Endothelial cell of umbilical vein (primary cell): Measurements from ENCODE around the gene PFN3. TPM values are rescaled to one million over a fixed set of nuclear protein-coding genes. Genes with fewer than 3 reads are reported as not detected.
"Not testable (repeated sequence)": the region's sequence is repeated elsewhere in the genome, so short reads cannot be mapped to it uniquely, and the experiment has no call there.

Experiments
- BruUV-seq: library from RNA; stranded (reverse); fragments of 400-500 nt; replicated peaks from 2 replicates; lab custom pipeline; 2021; lab: Mats Ljungman, UMichigan
- CTCF ChIA-PET: fragments of 300-600, 350-600 bp; sonication (Branson Sonifier 250); formaldehyde crosslinking; loops from one replicate; lab custom pipeline; 2021; ENCODE audit warnings: antibody characterized with exemption, inconsistent platforms; lab: Charles Lee
- POLR2A ChIA-PET: fragments of 300-600, 350-600 bp; sonication (Branson Sonifier 250); formaldehyde crosslinking; loops from one replicate; lab custom pipeline; 2021; ENCODE audit warnings: antibody characterized with exemption, inconsistent platforms; lab: Charles Lee
- DNase-seq: peaks from one replicate; pipeline ENCODE4 v3.0.0-alpha.2; 2011; ENCODE audit warnings: low read depth, low spot score
- FAIRE-seq: peaks from 2 replicates; lab custom pipeline; 2011; peaks lifted over from hg19 to GRCh38; lab: Jason Lieb, UNC
- H2AFZ ChIP-seq: 2 replicates; pipeline ENCODE4 v1.6.0; 2012; ENCODE audit warnings: low read depth, low read length, control low read depth, inconsistent platforms
- H3K27ac ChIP-seq: 2 replicates; pipeline ENCODE4 v1.5.1; 2011; ENCODE audit warnings: low read depth, mild to moderate bottlenecking, control low read depth, low read length, moderate library complexity; ENCODE audit not compliant: insufficient read depth
- H3K27me3 ChIP-seq, 2 experiments: 2 replicates each; pipeline versions ENCODE4 v1.6.0 to v1.6.1; 2011; ENCODE audit warnings: low read length in 2 of 2, mixed read lengths in 1 of 2; ENCODE audit not compliant: control insufficient read depth in 2 of 2, insufficient read depth in 2 of 2
- H3K36me3 ChIP-seq, 2 experiments: 2 replicates in 1 of 2; 3 replicates in 1 of 2; pipeline ENCODE4 v1.5.1; 2011; ENCODE audit warnings: low read length in 2 of 2, mild to moderate bottlenecking in 1 of 2, moderate library complexity in 1 of 2; ENCODE audit not compliant: control insufficient read depth in 2 of 2, insufficient read depth in 2 of 2; ENCODE audit errors: extremely low read depth in 1 of 2
- H3K4me1 ChIP-seq: 3 replicates; pipeline ENCODE4 v1.5.1; 2011; ENCODE audit warnings: mild to moderate bottlenecking, low read length; ENCODE audit not compliant: control insufficient read depth, insufficient read depth; ENCODE audit errors: extremely low read depth
- H3K4me2 ChIP-seq: 2 replicates; pipeline ENCODE4 v1.6.1; 2011; ENCODE audit warnings: low read length, control low read depth, mixed read lengths; ENCODE audit not compliant: insufficient read depth
- H3K4me3 ChIP-seq, 3 experiments: fragments of 200-600 bp in 1 of 3; sonication (generic), shearing (Covaris generic) in 1 of 3; replicated peaks in 1 of 3; 2 replicates each; pipeline ENCODE4 v1.5.1; 2011 to 2016; ENCODE audit warnings: control low read depth in 3 of 3, low read length in 3 of 3, mild to moderate bottlenecking in 2 of 3, inconsistent platforms in 1 of 3, low read depth in 1 of 3, moderate library complexity in 1 of 3; ENCODE audit not compliant: insufficient read depth in 1 of 3
- H3K79me2 ChIP-seq: 2 replicates; pipeline ENCODE4 v1.6.0; 2012; ENCODE audit warnings: low read length, inconsistent platforms; ENCODE audit not compliant: control insufficient read depth, insufficient read depth
- H3K9ac ChIP-seq: replicated peaks from 2 replicates; pipeline ENCODE3; 2011; ENCODE audit warnings: low read length, control low read depth; ENCODE audit not compliant: insufficient read depth; ENCODE audit errors: extremely low read depth
- H3K9me1 ChIP-seq: replicated peaks from 3 replicates; pipeline ENCODE4 v1.6.0; 2011; ENCODE audit warnings: mild to moderate bottlenecking, low read length; ENCODE audit not compliant: control insufficient read depth, insufficient read depth; ENCODE audit errors: extremely low read depth
- H3K9me3 ChIP-seq: replicated peaks from 2 replicates; pipeline ENCODE4 v1.5.1; 2012; ENCODE audit warnings: low read length, inconsistent platforms; ENCODE audit not compliant: control insufficient read depth, insufficient read depth
- H4K20me1 ChIP-seq: replicated peaks from 2 replicates; pipeline ENCODE3; 2011; ENCODE audit warnings: mild to moderate bottlenecking, low read length; ENCODE audit not compliant: control insufficient read depth, insufficient read depth; ENCODE audit errors: extremely low read depth
- CTCF ChIP-seq, 2 donors: IDR thresholded peaks; 1 replicate in 1 of 2; 2 replicates in 1 of 2; pipeline ENCODE4 v1.5.1; 2011; ENCODE audit warnings: low read length in 2 of 2, mild to moderate bottlenecking in 2 of 2, moderate library complexity in 2 of 2, control low read depth in 1 of 2, inconsistent platforms in 1 of 2, low read depth in 1 of 2; ENCODE audit not compliant: insufficient read depth in 1 of 2; ENCODE audit errors: extremely low read depth in 1 of 2
- MAX ChIP-seq: IDR thresholded peaks from 2 replicates; pipeline ENCODE4 v1.6.1; 2011; ENCODE audit not compliant: insufficient read depth, insufficient read length
- POLR2AphosphoS5 ChIP-seq: IDR thresholded peaks from 2 replicates; pipeline ENCODE4 v1.6.1; 2012; ENCODE audit warnings: low read depth, mild to moderate bottlenecking, control low read depth, low read length, moderate library complexity; ENCODE audit not compliant: insufficient read depth
- dilution Hi-C: fragments of 300-500 bp; cut with MboI; formaldehyde crosslinking; loops from one replicate; pipeline ENCODE4 v1.15.0; 2019; ENCODE audit warnings: low sequenced_read_pairs; ENCODE audit not compliant: extremely low pct_ligation_motif_present
- intact Hi-C: fragments of 100-400 bp; cut with micrococcal nuclease; formaldehyde crosslinking; loops from one replicate; pipeline ENCODE4 v1.10.0; 2022
- polyA plus RNA-seq, 4 experiments: library from polyadenylated mRNA; depleted of rRNA in 3 of 4; stranded (reverse) in 3 of 4; unstranded in 1 of 4; fragments of >200 nt; gene quantifications; 2 replicates each; pipeline versions ENCODE4 v1.2.1 to v1.2.3, GENCODE V29; 2011 to 2012; ENCODE audit warnings: missing spikeins in 1 of 4
- total RNA-seq: library from RNA; stranded (reverse); gene quantifications from 2 replicates; pipeline ENCODE4 v1.2.3, GENCODE V29; 2021

PFN3 gene
- total and polyA plus RNA-seq, 2 donors (not counting 3 experiments of a cell fraction or from before 2014, with no cell fraction given): not detected

- FAIRE-seq: no peak
- no peaks in the 10 kb centered on the region for H3K36me3 ChIP-seq
- no peaks in the 10 kb centered on the region for H3K9me1 ChIP-seq
- H3K27me3 ChIP-seq: peaks cover 0 to 1% of the 10 kb centered on the region in 2 experiments
- no peak for DNase-seq
- H3K4me3 ChIP-seq: no peak overlapping the region
- H3K79me2 ChIP-seq: no peaks in the 10 kb centered on the region
- no peak overlapping the region for H3K4me2 ChIP-seq
- POLR2A ChIA-PET: no interaction called here
- no peaks in the 10 kb centered on the region for H3K4me1 ChIP-seq
- TF ChIP-seq MAX (no peak), CTCF (IDR thresholded peaks at IDR 0.05; ENCODE audit: extremely low read depth in 1 of 2, insufficient read depth in 1 of 2, low read depth in 1 of 2, low read length in 2 of 2) (no peak), POLR2AphosphoS5 (no peak)
- CTCF ChIA-PET: interaction anchor here (1.3 to 2.0 kb wide), 3 partner anchors 15 to 28 kb away, joined by 3 to 5 read pairs (median 5); no protein-coding TSS in a partner anchor
- no peak overlapping the region for H3K27ac ChIP-seq
- H3K9ac ChIP-seq: no peak overlapping the region
- dilution Hi-C loops (no loop called here), intact Hi-C loops (no loop called here)
- no TSS peak for BruUV-seq
- no peaks in the 10 kb centered on the region for H3K9me3 ChIP-seq
- no peaks in the 10 kb centered on the region for H4K20me1 ChIP-seq
- H2AFZ ChIP-seq: no peak overlapping the region
These were observed 18.6 kb upstream of the PFN3 start for GRCh38 chr5:177419046-177419445.

GRCh38 chr5:177417081-177417480 is 16.6 kb upstream of the PFN3 start:
- BruUV-seq, H2AFZ ChIP-seq, H3K9me3 ChIP-seq, DNase-seq, intact Hi-C loops, H3K27me3 ChIP-seq, H3K9ac ChIP-seq, FAIRE-seq, H3K4me3 ChIP-seq, H4K20me1 ChIP-seq, H3K36me3 ChIP-seq, H3K4me1 ChIP-seq, H3K27ac ChIP-seq, H3K79me2 ChIP-seq, dilution Hi-C loops, H3K9me1 ChIP-seq, POLR2A ChIA-PET, H3K4me2 ChIP-seq: not testable (repeated sequence)
- CTCF ChIA-PET: interaction anchor here (1.2 to 1.6 kb wide), 3 partner anchors 10 to 39 kb away, joined by 3 to 6 read pairs (median 4); no protein-coding TSS in a partner anchor
